Measurements from ENCODE around the gene WNT9B. TPM values are rescaled to one million over a fixed set of nuclear protein-coding genes. Genes with fewer than 3 reads are reported as not detected.

The WNT9B gene
- total and polyA plus RNA-seq, 2 donors (not counting 1 experiment from before 2014, with no cell fraction given): not detected

- no peak for TF ChIP-seq EZH2 (IDR thresholded peaks at IDR 0.05; ENCODE audit: low read length, missing control alignments)
- TF ChIP-seq CTCF (conservative IDR thresholded peaks at IDR 0.05 in 1 of 2, IDR thresholded peaks at IDR 0.05 in 1 of 2; ENCODE audit: low read depth in 1 of 2, low read length in 2 of 2): no peak
- Histone ChIP-seq H4K20me1 (ENCODE audit: control insufficient read depth, extremely low read depth, insufficient read depth, low read length) (no peaks in the 10 kb centered on the region), H3K36me3 (ENCODE audit: control insufficient read depth, insufficient read depth, low read length) (no peaks in the 10 kb centered on the region)
These were observed 21.0 kb downstream of the WNT9B start for GRCh38 chr17:46872421-46872820.

GRCh38 chr17:46873941-46874645 is 22.7 kb downstream of the WNT9B start:
- H4K20me1 ChIP-seq (ENCODE audit: control insufficient read depth, extremely low read depth, insufficient read depth, low read length): no peaks in the 10 kb centered on the region
- H3K79me2 ChIP-seq (ENCODE audit: control insufficient read depth, insufficient read depth, low read length): no peaks in the 10 kb centered on the region
- no peak overlapping the region for H2AFZ ChIP-seq (ENCODE audit: low read length)
- DNase-seq (ENCODE audit: low read depth in 2 of 2): no peak
- H3K4me1 ChIP-seq (ENCODE audit: control insufficient read depth, extremely low read depth, insufficient read depth, low read length): no peaks in the 10 kb centered on the region
- no peak overlapping the region for H3K9ac ChIP-seq (ENCODE audit: insufficient read depth, low read length)
- H3K4me3 ChIP-seq (replicated peaks in 1 of 4; ENCODE audit: control extremely low read depth in 1 of 4, insufficient read depth in 1 of 4, low read depth in 3 of 4, low read length in 4 of 4): no peak overlapping the region
- peaks cover 8% of the 10 kb centered on the region for H3K27me3 ChIP-seq (ENCODE audit: control insufficient read depth, insufficient read depth, low read length)
- TF ChIP-seq EZH2 (IDR thresholded peaks at IDR 0.05; ENCODE audit: low read length, missing control alignments) (no peak), CTCF (conservative IDR thresholded peaks at IDR 0.05 in 1 of 2, IDR thresholded peaks at IDR 0.05 in 1 of 2; ENCODE audit: low read depth in 1 of 2, low read length in 2 of 2) (no peak)
- no peaks in the 10 kb centered on the region for H3K36me3 ChIP-seq (ENCODE audit: control insufficient read depth, insufficient read depth, low read length)
- H3K4me2 ChIP-seq (ENCODE audit: extremely low read depth, insufficient read depth, low read length): no peak overlapping the region
- no peaks in the 10 kb centered on the region for H3K9me3 ChIP-seq (ENCODE audit: control insufficient read depth, insufficient read depth, low read depth, low read length)
- H3K27ac ChIP-seq (ENCODE audit: insufficient read depth, low read length): no peak overlapping the region

More at GRCh38 chr17:46872421-46872820, 21.0 kb downstream of the WNT9B start:
- H3K4me1 ChIP-seq (ENCODE audit: control insufficient read depth, extremely low read depth, insufficient read depth, low read length): no peaks in the 10 kb centered on the region
- no peak overlapping the region for H3K4me3 ChIP-seq (replicated peaks in 1 of 4; ENCODE audit: control extremely low read depth in 1 of 4, insufficient read depth in 1 of 4, low read depth in 3 of 4, low read length in 4 of 4)
- no peak overlapping the region for H3K9ac ChIP-seq (ENCODE audit: insufficient read depth, low read length)
- DNase-seq (ENCODE audit: low read depth in 2 of 2): no peak
- H3K27ac ChIP-seq (ENCODE audit: insufficient read depth, low read length): no peak overlapping the region
- no peaks in the 10 kb centered on the region for H3K27me3 ChIP-seq (ENCODE audit: control insufficient read depth, insufficient read depth, low read length)
- H3K79me2 ChIP-seq (ENCODE audit: control insufficient read depth, insufficient read depth, low read length): no peaks in the 10 kb centered on the region
- no peak overlapping the region for H3K4me2 ChIP-seq (ENCODE audit: extremely low read depth, insufficient read depth, low read length)
- H3K9me3 ChIP-seq (ENCODE audit: control insufficient read depth, insufficient read depth, low read depth, low read length): no peaks in the 10 kb centered on the region
- H2AFZ ChIP-seq (ENCODE audit: low read length): no peak overlapping the region

DNA sequence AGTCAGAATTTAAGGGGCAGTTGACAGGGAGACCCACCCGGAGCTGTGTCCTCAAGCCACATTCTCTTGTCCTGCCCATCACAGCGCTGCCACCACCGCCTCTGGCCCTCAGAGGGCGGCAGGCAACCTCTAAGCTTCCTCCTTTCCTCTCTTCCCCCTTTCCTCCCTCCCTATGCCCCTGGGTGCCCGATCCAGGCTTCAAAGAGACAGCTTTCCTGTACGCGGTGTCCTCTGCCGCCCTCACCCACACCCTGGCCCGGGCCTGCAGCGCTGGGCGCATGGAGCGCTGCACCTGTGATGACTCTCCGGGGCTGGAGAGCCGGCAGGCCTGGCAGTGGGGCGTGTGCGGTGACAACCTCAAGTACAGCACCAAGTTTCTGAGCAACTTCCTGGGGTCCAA is 23.5 kb downstream of the WNT9B start:
- H3K27me3 ChIP-seq (ENCODE audit: control insufficient read depth, insufficient read depth, low read length): peaks cover 8% of the 10 kb centered on the region
- no peak overlapping the region for H3K27ac ChIP-seq (ENCODE audit: insufficient read depth, low read length)
- no peak overlapping the region for H3K4me3 ChIP-seq (replicated peaks in 1 of 4; ENCODE audit: control extremely low read depth in 1 of 4, insufficient read depth in 1 of 4, low read depth in 3 of 4, low read length in 4 of 4)
- H3K4me1 ChIP-seq (ENCODE audit: control insufficient read depth, extremely low read depth, insufficient read depth, low read length): no peaks in the 10 kb centered on the region
- no peaks in the 10 kb centered on the region for H3K9me3 ChIP-seq (ENCODE audit: control insufficient read depth, insufficient read depth, low read depth, low read length)
- no peaks in the 10 kb centered on the region for H4K20me1 ChIP-seq (ENCODE audit: control insufficient read depth, extremely low read depth, insufficient read depth, low read length)
- TF ChIP-seq EZH2 (IDR thresholded peaks at IDR 0.05; ENCODE audit: low read length, missing control alignments) (no peak), CTCF (conservative IDR thresholded peaks at IDR 0.05 in 1 of 2, IDR thresholded peaks at IDR 0.05 in 1 of 2; ENCODE audit: low read depth in 1 of 2, low read length in 2 of 2) (no peak)
- H2AFZ ChIP-seq (ENCODE audit: low read length): no peak overlapping the region
- no peak for DNase-seq (ENCODE audit: low read depth in 2 of 2)
- H3K79me2 ChIP-seq (ENCODE audit: control insufficient read depth, insufficient read depth, low read length): no peaks in the 10 kb centered on the region
- H3K36me3 ChIP-seq (ENCODE audit: control insufficient read depth, insufficient read depth, low read length): no peaks in the 10 kb centered on the region
- H3K9ac ChIP-seq (ENCODE audit: insufficient read depth, low read length): no peak overlapping the region
- no peak overlapping the region for H3K4me2 ChIP-seq (ENCODE audit: extremely low read depth, insufficient read depth, low read length)
